Myocyte (in vitro differentiated cells): ENCODE measurements around the gene MMP14. TPM values are rescaled to one million over a fixed set of nuclear protein-coding genes. Genes with fewer than 3 reads are reported as not detected.
"Not testable (repeated sequence)": the region's sequence is repeated elsewhere in the genome, so short reads cannot be mapped to it uniquely, and the experiment has no call there.

ENCODE experiments used
- DNase-seq: peaks from one replicate; pipeline ENCODE4 v3.0.0-alpha.2; 2012; ENCODE audit warnings: low read depth
- polyA plus RNA-seq: library from polyadenylated mRNA; unstranded; fragments of >200 nt; gene quantifications from one replicate; pipeline ENCODE4 v1.2.1, GENCODE V29; 2012; ENCODE audit warnings: missing spikeins
- total RNA-seq: library from RNA; depleted of rRNA; stranded (reverse); fragments of >200 nt; gene quantifications from 2 replicates; pipeline ENCODE4 v1.2.3, GENCODE V29; 2014

MMP14 gene
- total RNA-seq: 423 and 532 TPM in 2 replicates
- polyA plus RNA-seq: 543 TPM

- DNase-seq: peak; percentile 93
Measured at GRCh38 chr14:22836301-22837113, at the start of gene MMP14. Gene MMP14 (plus strand): TSS chr14:22836585. CDS start chr14:22836818, 233 bp downstream.

GRCh38 chr14:22786685-22787084 is 49.7 kb upstream of the MMP14 start:
- no peak for DNase-seq

- peak; percentile 97 for DNase-seq
Measured at GRCh38 chr14:22791301-22791700, 45.1 kb upstream of the MMP14 start.

- no peak for DNase-seq
Measured at GRCh38 chr14:22792158-22792557, 44.2 kb upstream of the MMP14 start.

GRCh38 chr14:22793550-22793949 is 42.8 kb upstream of the MMP14 start:
- not testable (repeated sequence) for DNase-seq

- no peak for DNase-seq
Measured at GRCh38 chr14:22793976-22794375, 42.4 kb upstream of the MMP14 start.

GRCh38 chr14:22794551-22794951 is 41.8 kb upstream of the MMP14 start:
- no peak for DNase-seq

GRCh38 chr14:22796087-22796707 is 40.2 kb upstream of the MMP14 start:
- DNase-seq: no peak

- no peak for DNase-seq
Measured at GRCh38 chr14:22797017-22797917, 39.1 kb upstream of the MMP14 start.

GRCh38 chr14:22798528-22798927 is 37.9 kb upstream of the MMP14 start:
- DNase-seq: no peak

- DNase-seq: no peak
Measured at GRCh38 chr14:22800346-22800745, 36.0 kb upstream of the MMP14 start.

- DNase-seq: no peak
Measured at GRCh38 chr14:22801716-22802115, 34.7 kb upstream of the MMP14 start.

- DNase-seq: no peak
Measured at GRCh38 chr14:22802860-22803686, 33.3 kb upstream of the MMP14 start.

- no peak for DNase-seq
Measured at GRCh38 chr14:22803687-22803974, 32.8 kb upstream of the MMP14 start.

GRCh38 chr14:22805235-22805634 is 31.1 kb upstream of the MMP14 start:
- not testable (repeated sequence) for DNase-seq

GRCh38 chr14:22807432-22808087 is 28.8 kb upstream of the MMP14 start:
- DNase-seq: no peak

GRCh38 chr14:22808388-22809209 is 27.8 kb upstream of the MMP14 start:
- DNase-seq: no peak

GRCh38 chr14:22811722-22812121 is 24.7 kb upstream of the MMP14 start:
- DNase-seq: no peak

GRCh38 chr14:22812744-22813143 is 23.6 kb upstream of the MMP14 start:
- DNase-seq: no peak

- DNase-seq: no peak
Measured at GRCh38 chr14:22813145-22813544, 23.2 kb upstream of the MMP14 start.
